Tibial nerve (tissue), 4 donors: ENCODE data around the gene RTL10. TPM values are rescaled to one million over a fixed set of nuclear protein-coding genes. Genes with fewer than 3 reads are reported as not detected.

Source experiments
- DNase-seq, 2 donors: peaks; one replicate each; pipeline ENCODE4 v3.0.0-alpha.2; 2019; ENCODE audit warnings: low spot score in 2 of 2
- H3K27ac ChIP-seq, 4 donors: fragments of 200-600 bp; sonication (generic) in 3 of 4; one replicate each; pipeline ENCODE4 v1.5.1; 2017 to 2019; ENCODE audit warnings: mild to moderate bottlenecking in 1 of 4
- H3K27me3 ChIP-seq, 2 donors: fragments of 200-600 bp; sonication (generic) in 1 of 2; one replicate each; pipeline versions ENCODE4 v1.5.1 to v1.6.0; 2017 to 2019
- H3K36me3 ChIP-seq, 3 donors: fragments of 200-600 bp; sonication (generic); one replicate each; pipeline ENCODE4 v1.5.1; 2018 to 2019
- H3K4me1 ChIP-seq, 4 donors: fragments of 200-600 bp; sonication (generic) in 3 of 4; one replicate each; pipeline ENCODE4 v1.5.1; 2017 to 2019
- H3K4me3 ChIP-seq, 4 donors: fragments of 200-600 bp; sonication (generic) in 3 of 4; one replicate each; pipeline ENCODE4 v1.5.1; 2017 to 2019; ENCODE audit warnings: mild to moderate bottlenecking in 1 of 4, moderate library complexity in 1 of 4
- H3K9me3 ChIP-seq, 4 donors: fragments of 200-600 bp; sonication (generic) in 3 of 4; one replicate each; pipeline ENCODE4 v1.5.1; 2017 to 2019
- EP300 ChIP-seq, 2 donors: sonication (generic); formaldehyde crosslinking; IDR thresholded peaks; one replicate each; pipeline ENCODE4 v1.6.1; 2017; ENCODE audit warnings: antibody characterized with exemption in 2 of 2, mild to moderate bottlenecking in 1 of 2
- POLR2A ChIP-seq, 2 donors: fragments of 450-650 bp; IDR thresholded peaks; one replicate each; pipeline ENCODE4 v1.6.1; 2017; ENCODE audit warnings: antibody characterized with exemption in 2 of 2, mild to moderate bottlenecking in 2 of 2, moderate library complexity in 2 of 2
- WGBS, 2 donors: methylation state at CpG; one replicate each; pipeline ENCODE4 v1.1.5; 2018; 5-methylcytosine and 5-hydroxymethylcytosine counted together
- total RNA-seq, 4 donors: library from RNA; depleted of rRNA; stranded (reverse); fragments of >200 nt; gene quantifications; one replicate each; pipeline ENCODE4 v1.1.0, GENCODE V29; 2016
- TF ChIP-seq, protein P1 (sequence below), 5 experiments: fragments of 200-600 bp in 3 of 5; fragments of 450-650 bp in 2 of 5; sonication (generic) in 3 of 5; IDR thresholded peaks; one replicate each; pipeline ENCODE4 v1.5.1; 2016 to 2019; ENCODE audit warnings: antibody characterized with exemption in 5 of 5, mild to moderate bottlenecking in 3 of 5, moderate library complexity in 2 of 5

RTL10 gene
- total RNA-seq, 4 donors from 2014 or later: 10.2 to 13.3 (median 11.4) TPM

- no peaks in the 10 kb centered on the region for H3K4me1 ChIP-seq
- TF ChIP-seq, protein P1, sequence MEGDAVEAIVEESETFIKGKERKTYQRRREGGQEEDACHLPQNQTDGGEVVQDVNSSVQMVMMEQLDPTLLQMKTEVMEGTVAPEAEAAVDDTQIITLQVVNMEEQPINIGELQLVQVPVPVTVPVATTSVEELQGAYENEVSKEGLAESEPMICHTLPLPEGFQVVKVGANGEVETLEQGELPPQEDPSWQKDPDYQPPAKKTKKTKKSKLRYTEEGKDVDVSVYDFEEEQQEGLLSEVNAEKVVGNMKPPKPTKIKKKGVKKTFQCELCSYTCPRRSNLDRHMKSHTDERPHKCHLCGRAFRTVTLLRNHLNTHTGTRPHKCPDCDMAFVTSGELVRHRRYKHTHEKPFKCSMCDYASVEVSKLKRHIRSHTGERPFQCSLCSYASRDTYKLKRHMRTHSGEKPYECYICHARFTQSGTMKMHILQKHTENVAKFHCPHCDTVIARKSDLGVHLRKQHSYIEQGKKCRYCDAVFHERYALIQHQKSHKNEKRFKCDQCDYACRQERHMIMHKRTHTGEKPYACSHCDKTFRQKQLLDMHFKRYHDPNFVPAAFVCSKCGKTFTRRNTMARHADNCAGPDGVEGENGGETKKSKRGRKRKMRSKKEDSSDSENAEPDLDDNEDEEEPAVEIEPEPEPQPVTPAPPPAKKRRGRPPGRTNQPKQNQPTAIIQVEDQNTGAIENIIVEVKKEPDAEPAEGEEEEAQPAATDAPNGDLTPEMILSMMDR (IDR thresholded peaks at IDR 0.05): no peak
- TF ChIP-seq EP300 (IDR thresholded peaks at IDR 0.05): no peak
- no peak for TF ChIP-seq POLR2A (IDR thresholded peaks at IDR 0.05)
- peaks cover 0 to 83% (median 0%) of the 10 kb centered on the region in 3 donors for H3K36me3 ChIP-seq
- DNase-seq: no peak
- no peak overlapping the region for H3K27ac ChIP-seq
- 76% methylated on average over 5 to 6 of the region's 7 CpGs for WGBS, 2 donors
- H3K4me3 ChIP-seq: no peak overlapping the region
- H3K9me3 ChIP-seq: no peaks in the 10 kb centered on the region
- H3K27me3 ChIP-seq: no peaks in the 10 kb centered on the region
These were observed 47.6 kb upstream of the RTL10 start for GRCh38 chr22:19902245-19902715.

DNA sequence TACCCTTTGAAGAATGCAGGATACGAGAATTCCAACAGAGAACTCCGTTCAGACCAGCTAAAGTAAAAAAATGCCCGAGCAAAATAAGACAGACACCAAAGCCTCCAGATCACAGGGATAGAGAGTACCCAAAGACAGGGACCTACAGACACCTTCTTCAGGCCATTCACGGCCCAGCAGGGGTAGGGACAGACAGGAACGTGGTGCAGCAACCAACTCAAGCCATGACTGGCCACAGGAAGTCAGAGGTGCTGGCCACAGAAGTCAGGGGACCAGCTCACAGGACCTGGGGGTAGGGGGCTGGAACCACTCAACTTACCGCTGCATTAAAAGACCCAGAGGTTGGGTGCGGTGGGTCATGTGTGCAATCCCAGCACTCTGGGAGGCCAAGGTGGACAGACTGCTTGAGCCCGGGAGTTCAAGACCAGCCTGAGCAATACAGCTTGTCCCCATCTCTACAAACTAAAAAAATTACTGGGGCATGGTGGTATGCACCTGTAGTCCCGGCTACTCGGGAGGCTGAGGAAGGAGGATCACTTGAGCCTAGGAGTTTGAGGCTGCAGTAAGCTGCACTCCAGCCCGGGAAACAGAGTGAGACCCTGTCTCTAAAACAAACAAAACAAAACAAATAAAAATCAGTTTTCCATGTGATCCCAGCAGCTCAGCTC, 47.0 kb upstream of the RTL10 start:
- WGBS, 2 donors: 79 to 84% methylated on average over 11 of the region's 11 CpGs
- TF ChIP-seq EP300 (IDR thresholded peaks at IDR 0.05) (no peak), POLR2A (IDR thresholded peaks at IDR 0.05) (no peak)
- TF ChIP-seq, protein P1 (IDR thresholded peaks at IDR 0.05): no peak
- no peak for DNase-seq
- Histone ChIP-seq H3K36me3 (peaks cover 0 to 83% (median 0%) of the 10 kb centered on the region in 3 donors), H3K27me3 (no peaks in the 10 kb centered on the region), H3K4me1 (no peaks in the 10 kb centered on the region), H3K27ac (no peak overlapping the region), H3K4me3 (no peak overlapping the region), H3K9me3 (no peaks in the 10 kb centered on the region)

DNA sequence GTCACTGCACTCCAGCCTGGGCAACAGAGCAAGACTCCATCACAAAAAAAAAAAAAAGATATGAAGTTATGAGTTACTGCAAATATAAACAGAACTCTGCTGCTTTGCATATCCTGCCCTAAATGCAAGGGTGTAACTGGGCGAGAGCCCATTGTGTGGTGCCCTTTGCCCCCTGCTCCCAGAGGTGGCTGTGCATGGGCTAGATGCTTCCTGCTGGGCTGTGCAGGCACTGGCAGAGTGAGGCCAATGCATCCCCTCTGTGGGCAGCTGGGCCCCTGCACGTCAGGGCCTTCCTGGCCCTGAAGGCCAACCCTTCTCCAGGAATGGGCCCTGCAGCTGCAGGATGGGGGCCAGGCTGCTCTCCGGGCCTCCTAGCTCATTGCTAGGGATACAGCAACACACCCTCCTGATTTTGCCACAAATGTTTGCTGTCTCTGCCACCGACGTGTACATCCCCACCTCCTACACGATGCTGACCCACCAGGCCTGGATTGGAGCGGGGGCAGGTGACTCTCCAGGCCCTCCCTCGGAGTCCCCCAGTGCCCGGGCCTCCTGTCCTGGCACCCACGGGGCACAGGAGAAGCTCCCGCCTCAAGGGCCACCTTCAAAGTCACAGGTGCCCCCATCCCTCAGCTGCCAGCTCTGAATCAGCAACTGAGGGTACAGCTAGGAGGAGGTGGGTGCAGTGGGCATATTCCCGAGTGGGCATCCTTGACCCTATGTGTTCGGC, 46.2 kb upstream of the RTL10 start:
- Histone ChIP-seq H3K4me3 (no peak overlapping the region), H3K27ac (no peak overlapping the region), H3K27me3 (no peaks in the 10 kb centered on the region), H3K9me3 (no peaks in the 10 kb centered on the region), H3K4me1 (no peaks in the 10 kb centered on the region), H3K36me3 (peaks cover 0 to 88% (median 0%) of the 10 kb centered on the region in 3 donors)
- TF ChIP-seq, protein P1 (IDR thresholded peaks at IDR 0.05): no peak
- TF ChIP-seq POLR2A (IDR thresholded peaks at IDR 0.05) (no peak), EP300 (IDR thresholded peaks at IDR 0.05) (no peak)
- DNase-seq: no peak
- WGBS, 2 donors: 71 to 90% methylated on average over 4 to 12 of the region's 13 CpGs

DNA sequence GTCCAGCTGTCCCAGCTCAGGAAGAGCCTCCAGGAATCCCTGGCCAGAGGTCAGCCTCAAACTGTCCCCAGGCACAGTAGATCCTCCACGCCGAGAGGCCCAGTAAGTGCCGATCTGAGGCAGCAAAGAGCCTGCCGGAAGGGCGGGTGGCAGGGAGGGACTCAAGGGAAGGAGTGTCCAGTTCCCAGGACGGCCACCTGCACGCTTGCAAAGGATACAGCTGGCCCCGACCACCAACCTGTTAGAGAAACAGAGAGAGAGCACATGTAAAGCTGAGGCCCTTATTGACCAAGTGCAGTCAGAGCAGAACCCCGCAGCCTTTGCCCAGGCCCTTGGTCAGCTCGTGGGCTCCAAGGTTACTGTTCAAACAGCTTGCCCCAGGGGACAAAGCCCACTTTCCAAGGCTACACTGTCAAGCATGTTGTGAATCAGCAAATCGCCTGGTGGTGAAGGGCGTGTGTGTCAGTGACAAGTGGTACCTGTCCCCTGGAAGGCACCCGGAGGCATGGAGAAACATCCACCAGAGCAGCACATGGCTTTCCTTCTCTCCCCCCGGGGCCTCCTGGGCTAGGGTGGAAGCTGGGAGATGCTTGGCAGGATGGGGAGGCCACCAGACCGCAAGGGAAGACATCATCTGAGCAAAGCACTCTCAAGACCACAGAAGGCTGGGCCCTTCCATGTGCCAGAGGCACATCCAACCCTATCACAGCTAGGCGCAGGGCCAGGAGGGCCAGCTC, 44.3 kb upstream of the RTL10 start:
- peaks cover 0 to 92% (median 0%) of the 10 kb centered on the region in 3 donors for H3K36me3 ChIP-seq
- H3K9me3 ChIP-seq: no peaks in the 10 kb centered on the region
- H3K4me1 ChIP-seq: no peaks in the 10 kb centered on the region
- no peak overlapping the region for H3K27ac ChIP-seq
- H3K4me3 ChIP-seq: no peak overlapping the region
- no peak for DNase-seq
- TF ChIP-seq, protein P1 (IDR thresholded peaks at IDR 0.05): no peak
- no peak for TF ChIP-seq POLR2A (IDR thresholded peaks at IDR 0.05)
- no peak for TF ChIP-seq EP300 (IDR thresholded peaks at IDR 0.05)
- 87 to 88% methylated on average over 9 to 16 of the region's 16 CpGs for WGBS, 2 donors
- H3K27me3 ChIP-seq: no peaks in the 10 kb centered on the region
